Measurements from ENCODE around the gene VPS50. TPM values are rescaled to one million over a fixed set of nuclear protein-coding genes. Genes with fewer than 3 reads are reported as not detected.

VPS50 gene
- total and polyA plus RNA-seq, 12 donors: 4.8 to 25.6 (median 18.4) TPM

DNA sequence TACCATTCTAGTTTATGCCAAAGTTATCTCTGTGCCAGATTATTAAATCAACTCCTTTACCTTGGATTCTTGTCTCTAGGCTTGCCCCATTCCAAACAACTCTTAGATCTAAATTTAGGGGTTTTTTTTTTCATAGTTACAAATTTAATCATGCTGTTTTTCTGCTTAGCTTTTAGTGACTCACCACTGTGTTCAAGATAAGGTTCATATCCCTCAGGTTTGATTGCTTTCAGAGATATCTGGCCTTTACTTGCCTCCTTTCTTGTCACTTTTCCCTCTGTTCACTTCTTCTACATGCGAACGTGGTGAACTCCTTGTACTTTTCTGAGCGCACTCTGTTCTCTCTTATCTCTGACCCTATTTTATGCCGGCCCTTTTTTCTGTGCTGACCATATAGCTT lies 78.2 kb downstream of the VPS50 start:
- Histone ChIP-seq H3K27ac (no peak overlapping the region), H3K36me3 (peaks cover 0 to 97% (median 5%) of the 10 kb centered on the region in 9 donors), H3K9me3 (no peaks in the 10 kb centered on the region), H3K4me3 (no peak overlapping the region), H3K27me3 (no peaks in the 10 kb centered on the region), H3K4me1 (no peaks in the 10 kb centered on the region)
- intact Hi-C loops (cut with DNase I): no loop called here
- ATAC-seq (no peak), DNase-seq (no peak)
- no peak for TF ChIP-seq CTCF (IDR thresholded peaks at IDR 0.05)
- WGBS, 2 donors: 89 to 90% methylated on average over 4 of the region's 4 CpGs

GRCh38 chr7:93314449-93314848 lies 82.3 kb downstream of the VPS50 start:
- no peak for DNase-seq
- ATAC-seq: no peak

GRCh38 chr7:93315896-93316295 lies 83.7 kb downstream of the VPS50 start:
- Histone ChIP-seq H3K4me3 (no peak overlapping the region), H3K36me3 (peaks cover 0 to 65% (median 5%) of the 10 kb centered on the region in 9 donors), H3K27ac (no peak overlapping the region), H3K27me3 (no peaks in the 10 kb centered on the region), H3K9me3 (no peaks in the 10 kb centered on the region), H3K4me1 (no peaks in the 10 kb centered on the region)
- DNase-seq (no peak), ATAC-seq (no peak)
- TF ChIP-seq CTCF (IDR thresholded peaks at IDR 0.05): no peak
- 95 to 99% methylated on average over 2 of the region's 2 CpGs for WGBS, 2 donors
- intact Hi-C loops (cut with DNase I): no loop called here

More at GRCh38 chr7:93314449-93314848, 82.3 kb downstream of the VPS50 start:
- Histone ChIP-seq H3K9me3 (no peaks in the 10 kb centered on the region), H3K4me3 (no peak overlapping the region), H3K27ac (no peak overlapping the region), H3K36me3 (peaks cover 0 to 68% (median 5%) of the 10 kb centered on the region in 9 donors), H3K27me3 (no peaks in the 10 kb centered on the region), H3K4me1 (no peaks in the 10 kb centered on the region)
- WGBS, 2 donors: 86 to 88% methylated on average over 3 of the region's 3 CpGs
- intact Hi-C loops (cut with DNase I): no loop called here
- TF ChIP-seq CTCF (IDR thresholded peaks at IDR 0.05): no peak

DNA sequence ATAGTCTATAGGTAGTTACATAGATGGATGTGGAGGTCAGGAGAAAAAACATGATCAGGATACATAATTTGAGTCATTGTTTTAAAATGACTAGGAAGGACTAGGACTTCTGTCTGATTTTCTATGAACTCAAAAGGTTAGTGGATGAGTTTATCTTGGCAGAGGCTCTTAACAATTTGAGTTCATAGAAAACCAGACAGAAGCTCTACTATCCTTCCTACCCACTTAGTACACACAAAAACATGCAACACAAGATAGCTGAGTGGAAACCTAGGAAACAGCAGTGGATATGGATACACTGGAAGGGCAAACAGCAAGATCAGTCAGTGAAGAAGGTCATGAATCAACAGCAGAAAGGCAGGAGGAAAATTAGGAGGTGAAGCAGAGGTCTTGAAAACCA lies 84.6 kb downstream of the VPS50 start:
- H3K4me3 ChIP-seq: no peak overlapping the region
- no peaks in the 10 kb centered on the region for H3K27me3 ChIP-seq
- no peaks in the 10 kb centered on the region for H3K4me1 ChIP-seq
- no peaks in the 10 kb centered on the region for H3K9me3 ChIP-seq
- H3K27ac ChIP-seq: no peak overlapping the region
- intact Hi-C loops (cut with DNase I): no loop called here
- H3K36me3 ChIP-seq: peaks cover 0 to 67% (median 0%) of the 10 kb centered on the region in 9 donors
- TF ChIP-seq CTCF (IDR thresholded peaks at IDR 0.05): no peak
- no peak for ATAC-seq
- DNase-seq: no peak
